GM20431 (cell line): ENCODE data around the gene TMTC2.

Experiments
- in situ Hi-C: fragments of 300-500 bp; cut with MseI, MboI; formaldehyde crosslinking; loops from one replicate; pipeline ENCODE4 v1.15.0; 2020; ENCODE audit warnings: low sequenced_read_pairs; ENCODE audit not compliant: unreplicated experiment

Gene TMTC2

GRCh38 chr12:82973592-82973991, 286.9 kb downstream of the TMTC2 start:
- in situ Hi-C loops = no loop called here

DNA sequence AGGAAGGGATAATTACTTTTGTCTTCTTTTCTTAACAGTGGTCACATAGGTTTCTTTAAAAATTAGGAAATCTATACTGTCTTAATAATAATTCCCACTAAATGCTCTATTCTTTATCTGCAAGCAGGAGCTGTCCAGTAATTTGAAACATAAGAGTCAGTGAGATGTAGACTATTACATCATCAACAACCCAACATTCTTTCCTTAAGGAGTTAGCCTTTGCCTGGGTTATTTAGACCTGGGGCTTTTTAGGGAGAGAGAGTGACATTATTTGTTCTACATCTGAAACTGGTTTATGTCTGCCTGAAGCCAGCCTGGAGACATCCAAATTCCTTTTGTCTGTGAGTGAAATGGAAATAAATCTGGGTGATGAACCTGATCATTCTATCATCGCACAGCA, 294.4 kb downstream of the TMTC2 start:
- in situ Hi-C loops = no loop called here

GRCh38 chr12:82994117-82994516, 307.4 kb downstream of the TMTC2 start:
- in situ Hi-C loops = no loop called here

GRCh38 chr12:82996168-82996812, 309.6 kb downstream of the TMTC2 start:
- in situ Hi-C loops = no loop called here

DNA sequence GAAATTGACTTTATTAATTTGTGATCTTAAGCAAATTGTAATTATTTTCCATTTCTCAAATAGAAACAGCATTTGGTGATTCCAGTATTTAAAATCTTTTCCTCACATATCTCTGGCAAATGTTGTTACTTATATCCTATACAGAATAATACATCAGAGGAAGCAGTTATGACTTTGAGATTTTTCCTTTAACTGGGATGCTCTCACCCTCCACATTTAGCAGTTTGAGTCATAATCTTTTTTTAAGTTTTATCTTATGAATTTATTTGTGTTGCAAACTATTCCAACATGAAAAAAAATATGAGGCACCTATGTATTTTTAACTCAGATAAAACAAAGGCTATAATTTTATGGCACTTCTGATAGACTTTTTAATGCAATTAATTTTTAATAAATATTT, 311.8 kb downstream of the TMTC2 start:
- in situ Hi-C loops = no loop called here

DNA sequence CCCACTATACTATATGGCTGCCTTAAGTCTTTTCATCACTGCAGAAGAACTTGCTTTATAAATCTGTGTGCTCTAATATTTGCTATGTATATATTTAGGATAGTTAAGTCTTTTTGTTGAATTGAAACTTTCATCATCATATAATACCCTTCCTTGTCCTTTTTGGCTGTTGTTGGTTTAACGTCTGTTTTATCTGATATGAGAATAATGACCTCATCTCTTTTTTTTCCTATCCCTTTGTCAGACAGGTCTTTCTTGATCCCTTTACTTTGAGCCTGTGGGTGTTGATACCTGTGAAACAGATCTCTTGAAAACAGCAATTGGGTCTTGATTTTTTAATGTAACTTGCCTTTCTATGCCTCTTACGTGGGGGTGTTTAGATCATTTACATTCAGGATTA, 316.3 kb downstream of the TMTC2 start:
- in situ Hi-C loops = loop anchor here (25.0 kb wide), 1 partner anchor 809 kb away; no protein-coding TSS in a partner anchor

DNA sequence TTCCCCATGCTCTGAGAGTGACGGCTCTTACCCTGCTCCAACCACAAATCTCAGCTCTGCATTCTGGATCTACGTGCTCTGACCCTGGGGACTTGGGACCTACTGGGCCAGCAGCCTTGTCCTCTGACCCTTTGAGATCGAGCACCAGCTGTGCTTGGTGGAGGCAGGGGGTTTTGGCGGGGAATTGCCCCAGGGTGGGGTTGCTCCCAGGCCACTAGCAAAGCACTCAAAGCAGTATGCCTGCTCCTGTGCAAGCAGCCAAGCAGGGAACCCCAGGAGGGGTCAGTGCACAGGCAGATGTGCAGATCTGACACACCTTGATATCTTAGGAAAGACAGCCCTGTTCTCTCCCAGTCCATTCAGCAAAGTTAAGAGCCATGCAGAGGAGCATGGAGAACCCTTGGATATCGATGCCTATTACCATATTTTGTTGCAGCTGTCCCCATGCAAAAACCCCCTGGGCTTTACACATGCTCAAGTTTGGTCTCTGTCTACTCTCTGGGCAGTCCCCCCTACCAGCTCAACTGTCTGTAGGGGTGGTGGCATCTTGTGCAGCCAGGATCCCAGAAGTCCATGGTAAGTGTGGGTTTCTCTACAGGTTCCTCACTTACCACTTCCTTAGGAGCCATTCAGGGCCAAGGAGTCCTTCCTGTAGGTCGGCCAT, 319.0 kb downstream of the TMTC2 start:
- in situ Hi-C loops = loop anchor here (25.0 kb wide), 1 partner anchor 807 kb away; no protein-coding TSS in a partner anchor

GRCh38 chr12:83008703-83009102, 322.0 kb downstream of the TMTC2 start:
- in situ Hi-C loops = loop anchor here (25.0 kb wide), 1 partner anchor 804 kb away; no protein-coding TSS in a partner anchor

DNA sequence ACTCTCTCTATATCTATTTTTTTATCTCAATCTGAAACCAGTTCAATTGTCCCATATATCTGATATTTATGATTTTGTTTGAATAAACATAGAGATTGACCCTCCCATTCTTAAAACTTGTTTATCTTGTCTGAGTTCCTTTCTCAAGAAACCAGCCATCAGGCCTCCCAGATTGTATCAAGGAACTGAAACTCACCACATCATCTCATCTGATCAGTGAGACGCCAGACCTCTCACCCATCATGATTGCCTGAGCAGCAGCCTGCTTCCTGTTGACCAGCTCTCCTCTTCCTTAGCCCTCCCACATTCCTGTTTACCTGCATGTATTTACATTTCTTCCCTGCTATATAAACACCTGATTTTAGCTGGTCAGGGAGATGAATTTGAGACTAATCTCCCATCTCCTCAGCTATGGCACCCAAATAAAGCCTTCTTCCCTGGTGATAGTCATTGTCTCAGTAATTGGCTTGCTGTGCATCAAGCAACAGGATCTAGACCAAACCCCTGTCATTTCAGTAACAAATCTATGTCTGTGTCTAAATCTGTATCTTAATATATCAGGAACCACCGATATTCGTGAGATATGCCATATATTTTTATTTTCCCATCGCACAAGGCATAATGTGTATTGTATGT, 323.6 kb downstream of the TMTC2 start:
- in situ Hi-C loops = loop anchor here (25.0 kb wide), 1 partner anchor 802 kb away; no protein-coding TSS in a partner anchor

- in situ Hi-C loops = loop anchor here (25.0 kb wide), 1 partner anchor 797 kb away; no protein-coding TSS in a partner anchor
Observed at GRCh38 chr12:83015390-83016217, 328.9 kb downstream of the TMTC2 start.

DNA sequence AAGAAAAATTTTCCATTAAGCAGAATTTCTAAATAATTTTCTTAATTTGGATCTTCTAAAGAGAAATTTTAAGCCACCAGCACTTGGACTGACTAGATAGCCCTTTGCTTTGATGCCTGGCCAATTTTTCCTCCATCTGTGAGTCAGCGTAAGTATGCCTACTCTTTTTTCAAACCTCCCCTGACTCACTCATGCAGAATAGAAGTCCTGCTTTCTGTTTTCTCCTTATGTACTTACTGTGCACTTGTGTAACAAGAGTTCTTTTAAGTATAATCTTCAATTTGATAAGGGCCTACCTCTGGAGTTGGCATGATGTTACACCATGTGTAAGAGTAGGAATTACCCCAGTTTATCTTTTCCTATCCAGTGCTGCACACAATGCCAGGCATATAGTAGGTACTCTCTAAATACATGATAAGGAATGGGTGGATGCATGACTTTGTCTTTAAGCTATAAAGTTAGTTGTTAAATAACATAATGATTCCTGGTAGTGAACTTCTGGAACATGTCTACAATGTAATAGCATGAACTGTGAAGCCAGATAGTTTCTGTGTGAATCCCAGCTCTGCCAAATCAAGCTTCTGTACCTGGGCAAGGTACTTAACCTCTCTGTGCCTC, 329.6 kb downstream of the TMTC2 start:
- in situ Hi-C loops = loop anchor here (25.0 kb wide), 1 partner anchor 796 kb away; no protein-coding TSS in a partner anchor

DNA sequence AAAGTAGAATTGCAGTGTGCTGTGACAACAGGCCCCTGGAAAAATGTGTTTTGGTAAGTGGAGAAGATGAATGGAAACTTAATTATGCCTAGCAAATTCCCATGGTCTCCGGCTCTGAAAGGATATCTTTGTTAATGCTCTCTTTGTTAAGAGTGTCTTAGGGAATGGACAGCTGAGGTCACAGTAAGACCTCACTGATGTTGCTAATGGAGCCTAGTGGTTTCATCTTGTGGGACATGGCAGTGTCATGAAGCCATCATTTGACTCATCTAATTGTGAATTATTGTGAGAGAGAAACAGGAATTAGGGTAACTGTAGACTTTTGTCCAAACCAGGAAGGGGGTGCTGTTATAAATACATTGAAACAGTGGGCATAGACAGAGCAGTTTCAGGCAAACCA, 330.3 kb downstream of the TMTC2 start:
- in situ Hi-C loops = loop anchor here (25.0 kb wide), 1 partner anchor 795 kb away; no protein-coding TSS in a partner anchor

DNA sequence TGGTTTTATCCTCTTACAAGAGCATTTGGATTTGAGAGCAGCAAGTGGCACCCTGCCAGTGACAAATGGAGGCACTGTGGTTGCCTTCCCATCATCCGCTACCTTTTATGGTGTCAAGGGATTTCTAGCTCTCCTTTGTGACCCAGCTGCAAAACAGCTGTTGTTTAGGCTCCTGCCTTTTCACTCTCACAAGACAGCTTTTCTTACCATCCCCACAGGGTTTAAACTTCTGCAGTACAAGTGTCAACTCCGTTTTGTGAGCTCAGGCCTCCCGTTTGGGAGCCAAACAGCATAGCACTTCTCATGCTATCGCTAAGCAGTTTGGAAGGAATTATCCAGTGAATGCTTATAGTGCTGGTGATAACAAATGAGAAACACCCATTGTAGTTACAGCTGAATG, 331.4 kb downstream of the TMTC2 start:
- in situ Hi-C loops = loop anchor here (25.0 kb wide), 1 partner anchor 794 kb away; no protein-coding TSS in a partner anchor

DNA sequence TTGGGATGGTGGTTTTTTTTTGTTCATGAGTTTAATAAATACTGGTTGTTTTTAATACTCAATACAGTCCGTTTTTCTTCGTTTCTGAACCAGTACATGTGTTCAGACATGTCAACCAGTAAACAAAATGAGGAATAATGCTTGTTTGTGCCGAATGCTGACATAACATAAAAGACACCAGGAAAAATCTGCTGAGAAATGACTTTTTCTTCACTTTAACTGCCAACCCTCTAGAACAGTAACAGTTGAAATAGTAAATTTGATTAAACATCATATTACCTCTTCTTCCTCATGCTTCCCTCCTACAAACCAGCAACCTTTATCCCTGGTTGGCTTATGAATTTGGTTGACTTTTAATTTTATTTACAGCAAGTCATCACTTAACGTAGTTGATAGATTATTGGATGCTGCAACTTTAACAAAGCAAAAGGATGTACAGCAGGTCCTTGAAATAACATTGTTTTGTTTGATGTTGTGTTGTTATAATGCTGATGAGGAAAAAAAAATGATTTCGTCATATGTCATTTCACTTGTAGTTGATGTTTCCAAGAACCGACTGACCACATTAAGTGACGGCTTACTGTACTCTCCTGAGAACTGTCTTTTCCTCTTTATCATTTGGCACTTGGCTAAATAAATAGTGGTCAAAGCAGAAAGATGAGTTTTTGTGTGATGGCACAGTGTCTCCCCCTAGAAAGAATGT, 340.5 kb downstream of the TMTC2 start:
- in situ Hi-C loops = no loop called here

GRCh38 chr12:83031196-83031595, 344.5 kb downstream of the TMTC2 start:
- in situ Hi-C loops = no loop called here

- in situ Hi-C loops = no loop called here
Observed at GRCh38 chr12:83036847-83037246, 350.1 kb downstream of the TMTC2 start.

GRCh38 chr12:83039413-83039812, 352.7 kb downstream of the TMTC2 start:
- in situ Hi-C loops = no loop called here

DNA sequence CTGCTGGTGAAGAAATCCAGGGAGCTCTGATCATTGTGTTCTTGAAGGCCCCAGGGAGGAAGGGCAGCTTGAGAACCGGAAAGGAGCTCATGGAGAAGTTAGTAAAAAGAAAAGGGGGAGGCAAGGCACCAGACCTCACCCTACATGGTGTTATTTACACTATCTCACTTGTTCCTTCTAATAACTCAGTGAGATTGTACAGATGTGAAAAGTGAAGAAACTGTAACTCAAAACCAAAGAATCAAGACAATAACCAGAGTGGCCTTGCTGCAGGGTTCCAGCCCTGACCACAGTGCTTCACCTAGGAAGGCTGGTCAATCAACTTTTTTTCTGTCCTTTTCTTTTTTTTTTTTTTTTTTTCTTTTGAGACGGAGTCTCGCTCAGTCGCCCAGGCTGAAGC, 353.6 kb downstream of the TMTC2 start:
- in situ Hi-C loops = no loop called here

DNA sequence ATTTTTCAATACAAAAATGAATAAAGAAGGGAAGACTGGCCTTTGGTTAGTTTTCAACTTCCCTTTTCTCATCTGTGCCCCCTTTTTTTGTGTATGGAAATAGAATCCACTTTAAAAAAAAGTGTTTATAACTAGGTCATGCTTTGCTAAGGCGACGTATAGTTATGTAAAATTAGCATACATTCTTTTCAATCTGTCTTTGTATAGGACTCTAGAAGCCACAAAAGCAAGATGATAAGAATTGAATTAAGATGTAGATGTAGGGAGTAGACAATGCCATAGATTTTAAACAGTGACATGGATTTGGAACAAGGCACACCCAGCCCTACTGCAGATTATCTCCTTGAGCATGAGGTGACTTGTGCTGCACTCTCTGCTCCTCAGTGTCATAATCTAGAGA, 354.3 kb downstream of the TMTC2 start:
- in situ Hi-C loops = no loop called here
